ENCODE measurements around the gene HSDL1. TPM values are rescaled to one million over a fixed set of nuclear protein-coding genes. Genes with fewer than 3 reads are reported as not detected.

HSDL1 gene
- polyA plus RNA-seq, 1 experiment = 29.5 TPM

DNA sequence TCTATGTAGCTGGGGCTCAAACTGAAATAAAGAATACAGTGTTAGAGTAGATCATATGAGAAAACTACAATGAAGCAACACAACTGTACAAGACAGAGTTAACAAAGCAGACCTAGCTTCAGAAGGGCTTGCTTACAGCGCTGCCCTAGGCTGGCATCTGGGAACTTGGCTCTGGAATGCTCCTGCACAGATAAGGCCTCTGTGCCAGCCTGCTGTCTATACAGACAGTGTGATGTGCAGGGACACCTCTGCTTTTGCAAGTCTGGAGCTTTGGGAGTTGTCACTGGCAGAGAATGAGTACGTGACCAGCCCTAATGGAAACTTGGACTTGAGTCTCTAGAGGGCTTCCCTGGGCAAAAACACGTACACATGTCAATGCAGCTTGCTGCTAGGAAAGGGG is 70.3 kb downstream of the HSDL1 start:
- Histone ChIP-seq H3K27me3 (ENCODE audit: control insufficient read depth, insufficient read depth, low read length) (no peaks in the 10 kb centered on the region), H3K9me3 (ENCODE audit: control insufficient read depth, insufficient read depth, low read length) (no peaks in the 10 kb centered on the region), H3K27ac (ENCODE audit: low read depth, low read length) (no peak overlapping the region), H3K4me3 (ENCODE audit: low read depth, low read length) (no peak overlapping the region)
- POLR2A ChIA-PET = no interaction called here
- DNase-seq (ENCODE audit: low read depth, low spot score) = no peak
- TF ChIP-seq, protein P1, sequence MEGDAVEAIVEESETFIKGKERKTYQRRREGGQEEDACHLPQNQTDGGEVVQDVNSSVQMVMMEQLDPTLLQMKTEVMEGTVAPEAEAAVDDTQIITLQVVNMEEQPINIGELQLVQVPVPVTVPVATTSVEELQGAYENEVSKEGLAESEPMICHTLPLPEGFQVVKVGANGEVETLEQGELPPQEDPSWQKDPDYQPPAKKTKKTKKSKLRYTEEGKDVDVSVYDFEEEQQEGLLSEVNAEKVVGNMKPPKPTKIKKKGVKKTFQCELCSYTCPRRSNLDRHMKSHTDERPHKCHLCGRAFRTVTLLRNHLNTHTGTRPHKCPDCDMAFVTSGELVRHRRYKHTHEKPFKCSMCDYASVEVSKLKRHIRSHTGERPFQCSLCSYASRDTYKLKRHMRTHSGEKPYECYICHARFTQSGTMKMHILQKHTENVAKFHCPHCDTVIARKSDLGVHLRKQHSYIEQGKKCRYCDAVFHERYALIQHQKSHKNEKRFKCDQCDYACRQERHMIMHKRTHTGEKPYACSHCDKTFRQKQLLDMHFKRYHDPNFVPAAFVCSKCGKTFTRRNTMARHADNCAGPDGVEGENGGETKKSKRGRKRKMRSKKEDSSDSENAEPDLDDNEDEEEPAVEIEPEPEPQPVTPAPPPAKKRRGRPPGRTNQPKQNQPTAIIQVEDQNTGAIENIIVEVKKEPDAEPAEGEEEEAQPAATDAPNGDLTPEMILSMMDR (IDR thresholded peaks at IDR 0.05; ENCODE audit: low read depth, low read length) = no peak
- CTCF ChIA-PET = interaction anchor here (0.9 to 1.1 kb wide), 3 partner anchors 9 to 118 kb away, joined by 3 to 6 read pairs (median 3); no protein-coding TSS in a partner anchor

Other genes starting within 250 kb of the HSDL1 start
- 2.0 and 2.5 TPM in 2 replicates for gene MLYCD, start 246.1 kb downstream of the HSDL1 start, polyA plus RNA-seq (2011; rRNA removed)
- gene OSGIN1, start 191.9 kb downstream of the HSDL1 start, polyA plus RNA-seq (2011; rRNA removed) = 6.2 and 8.5 TPM in 2 replicates
- gene NECAB2, start 176.9 kb downstream of the HSDL1 start, polyA plus RNA-seq (2011; rRNA removed) = 0.20 and 0.24 TPM in 2 replicates
- not detected in 2 replicates for gene SLC38A8, start 102.4 kb downstream of the HSDL1 start, polyA plus RNA-seq (2011; rRNA removed)
- 92.1 and 116 TPM in 2 replicates for gene MBTPS1, start 28.2 kb downstream of the HSDL1 start, polyA plus RNA-seq (2011; rRNA removed)
- gene DNAAF1, start 131 bp upstream of the HSDL1 start, polyA plus RNA-seq (2011; rRNA removed) = not detected in 2 replicates
- gene TAF1C, start 41.9 kb upstream of the HSDL1 start, polyA plus RNA-seq (2011; rRNA removed) = 14.2 and 15.2 TPM in 2 replicates
- not detected in 2 replicates for gene ADAD2, start 46.0 kb upstream of the HSDL1 start, polyA plus RNA-seq (2011; rRNA removed)
- not detected in 2 replicates for gene KCNG4, start 94.8 kb upstream of the HSDL1 start, polyA plus RNA-seq (2011; rRNA removed)
- gene WFDC1, start 149.7 kb upstream of the HSDL1 start, polyA plus RNA-seq (2011; rRNA removed) = 19.9 and 21.0 TPM in 2 replicates
- gene ATP2C2, start 223.4 kb upstream of the HSDL1 start, polyA plus RNA-seq (2011; rRNA removed) = not detected in 2 replicates

All from AG04450 (cell line).